Activated CD4-positive, alpha-beta T cell treated with anti-CD3 and anti-CD28 coated beads, Interleukin-2, amount 50 U/mL, for 24 hours (primary cell): ENCODE measurements around the gene FLT4.
"Not testable (repeated sequence)": the region's sequence is repeated elsewhere in the genome, so short reads cannot be mapped to it uniquely, and the experiment has no call there.

Experiments
- DNase-seq, 2 donors: peaks; one replicate each; pipeline ENCODE4 v3.0.0-alpha.2; 2020; ENCODE audit warnings: low read depth in 1 of 2, low spot score in 1 of 2

Gene FLT4

GRCh38 chr5:180649297-180650039 is at the start of gene FLT4:
Gene FLT4, minus strand, starts transcription at chr5:180649600. Its CDS starts 55 bp downstream, at chr5:180649545.
- DNase-seq: no peak

- no peak for DNase-seq
Measured at GRCh38 chr5:180699042-180699441, 49.6 kb upstream of the FLT4 start.

GRCh38 chr5:180696116-180696515 is 46.7 kb upstream of the FLT4 start:
- DNase-seq: no peak

GRCh38 chr5:180692429-180692828 is 43.0 kb upstream of the FLT4 start:
- no peak for DNase-seq

GRCh38 chr5:180691046-180691445 is 41.6 kb upstream of the FLT4 start:
- DNase-seq: no peak

GRCh38 chr5:180690562-180690961 is 41.2 kb upstream of the FLT4 start:
- no peak for DNase-seq

- no peak for DNase-seq
Measured at GRCh38 chr5:180689775-180690174, 40.4 kb upstream of the FLT4 start.

GRCh38 chr5:180689071-180689694 is 39.8 kb upstream of the FLT4 start:
- peak in 1 of 2 donors; percentile 31 for DNase-seq

GRCh38 chr5:180688330-180689070 is 39.1 kb upstream of the FLT4 start:
- peak in 1 of 2 donors; percentile 14 for DNase-seq

- not testable (repeated sequence) for DNase-seq
Measured at GRCh38 chr5:180686799-180687198, 37.4 kb upstream of the FLT4 start.

GRCh38 chr5:180684623-180685161 is 35.3 kb upstream of the FLT4 start:
- no peak for DNase-seq

- no peak for DNase-seq
Measured at GRCh38 chr5:180683220-180683922, 34.0 kb upstream of the FLT4 start.

- DNase-seq: no peak
Measured at GRCh38 chr5:180682560-180682959, 33.2 kb upstream of the FLT4 start.

- not testable (repeated sequence) for DNase-seq
Measured at GRCh38 chr5:180682008-180682407, 32.6 kb upstream of the FLT4 start.

- DNase-seq: not testable (repeated sequence)
Measured at GRCh38 chr5:180678319-180678718, 28.9 kb upstream of the FLT4 start.

GRCh38 chr5:180675036-180675635 is 25.7 kb upstream of the FLT4 start:
- DNase-seq: no peak

GRCh38 chr5:180674090-180674475 is 24.7 kb upstream of the FLT4 start:
- DNase-seq: not testable (repeated sequence)

GRCh38 chr5:180673371-180674089 is 24.1 kb upstream of the FLT4 start:
- no peak for DNase-seq

GRCh38 chr5:180671958-180672524 is 22.6 kb upstream of the FLT4 start:
- not testable (repeated sequence) for DNase-seq
